ENCODE data around the gene MITD1. TPM values are rescaled to one million over a fixed set of nuclear protein-coding genes. Genes with fewer than 3 reads are reported as not detected.

Gene MITD1
- polyA plus RNA-seq, 1 experiment, result 27.2 TPM

DNA sequence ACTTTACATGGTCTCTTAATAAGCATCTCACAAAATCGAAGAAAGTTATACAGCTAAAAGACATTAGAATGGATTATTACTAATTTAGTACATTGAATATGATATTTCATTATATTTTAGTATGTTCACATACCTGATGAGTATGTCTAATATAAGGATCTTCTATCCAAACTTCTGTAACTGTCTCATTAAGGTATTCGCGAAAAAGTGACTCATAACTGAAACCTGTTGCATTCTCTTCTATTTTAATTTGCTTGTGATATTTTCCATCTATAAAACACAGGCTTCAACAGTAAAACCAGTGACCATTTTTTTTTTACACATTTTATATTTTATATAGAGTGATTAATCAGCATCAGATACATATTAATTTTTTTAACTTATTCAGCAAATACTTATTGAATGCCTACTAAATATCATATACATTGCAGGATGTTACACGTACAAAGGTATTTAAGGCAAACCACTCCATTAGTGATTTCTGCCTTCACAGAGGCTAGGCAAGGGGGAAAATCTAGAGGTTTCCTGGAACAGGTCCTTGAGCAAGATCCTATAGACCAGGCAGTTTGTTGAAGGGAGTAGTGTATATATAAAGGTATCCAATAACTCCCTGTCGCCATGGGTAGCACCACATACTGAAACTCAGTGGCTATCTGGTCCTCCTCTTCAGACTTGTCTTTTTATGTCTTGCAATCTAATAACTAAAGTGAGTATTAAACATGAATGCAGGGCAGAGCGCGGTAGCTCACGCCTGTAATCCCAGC is 9.3 kb downstream of the MITD1 start:
- no peak for DNase-seq (ENCODE audit: low read depth, low spot score)
- H3K27me3 ChIP-seq (ENCODE audit: control insufficient read depth, insufficient read depth, low read length), result no peaks in the 10 kb centered on the region
- H3K27ac ChIP-seq (ENCODE audit: low read depth, low read length), result no peak overlapping the region
- no peak overlapping the region for H3K4me3 ChIP-seq (ENCODE audit: low read depth, low read length)
- TF ChIP-seq CTCF (IDR thresholded peaks at IDR 0.05; ENCODE audit: low read depth, low read length), result no peak
- no peaks in the 10 kb centered on the region for H3K9me3 ChIP-seq (ENCODE audit: control insufficient read depth, insufficient read depth, low read length)
- ChIA-PET POLR2A (no interaction called here), CTCF (no interaction called here)

DNA sequence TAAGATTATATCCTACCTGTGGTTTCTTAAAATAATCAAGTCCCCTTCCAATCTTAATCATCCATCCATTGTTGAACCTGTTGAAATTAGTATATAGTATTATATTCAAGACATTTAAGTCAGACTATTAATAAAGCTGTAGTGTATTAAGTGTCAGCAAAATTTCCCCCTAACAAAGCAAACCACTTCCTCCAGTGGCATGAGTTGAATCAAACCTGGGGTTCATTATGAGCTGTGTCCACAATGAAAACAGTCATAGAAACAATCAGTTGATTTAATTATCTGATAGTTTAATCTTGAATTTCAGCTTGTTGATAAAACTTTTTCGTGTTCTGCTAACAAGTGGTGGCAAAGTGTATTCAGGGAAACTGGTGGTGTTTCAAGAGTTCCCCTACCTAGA is 11.3 kb downstream of the MITD1 start:
- Histone ChIP-seq H3K27me3 (ENCODE audit: control insufficient read depth, insufficient read depth, low read length) (no peaks in the 10 kb centered on the region), H3K27ac (ENCODE audit: low read depth, low read length) (no peak overlapping the region), H3K4me3 (ENCODE audit: low read depth, low read length) (no peak overlapping the region), H3K9me3 (ENCODE audit: control insufficient read depth, insufficient read depth, low read length) (no peaks in the 10 kb centered on the region)
- no peak for DNase-seq (ENCODE audit: low read depth, low spot score)
- TF ChIP-seq CTCF (IDR thresholded peaks at IDR 0.05; ENCODE audit: low read depth, low read length), result no peak
- POLR2A ChIA-PET, result interaction anchor here (1.1 kb wide), 1 partner anchor 15 kb away, joined by 3 read pairs; the partner anchor contains the start of genes LIPT1 and TSGA10
- CTCF ChIA-PET, result no interaction called here

GRCh38 chr2:99166218-99166617 is 14.6 kb downstream of the MITD1 start:
- Histone ChIP-seq H3K9me3 (ENCODE audit: control insufficient read depth, insufficient read depth, low read length) (no peaks in the 10 kb centered on the region), H3K4me3 (ENCODE audit: low read depth, low read length) (no peak overlapping the region), H3K27me3 (ENCODE audit: control insufficient read depth, insufficient read depth, low read length) (no peaks in the 10 kb centered on the region), H3K27ac (ENCODE audit: low read depth, low read length) (no peak overlapping the region)
- TF ChIP-seq CTCF (IDR thresholded peaks at IDR 0.05; ENCODE audit: low read depth, low read length), result no peak
- ChIA-PET POLR2A (no interaction called here), CTCF (no interaction called here)
- DNase-seq (ENCODE audit: low read depth, low spot score), result no peak

GRCh38 chr2:99159594-99159993 is 21.3 kb downstream of the MITD1 start:
- Histone ChIP-seq H3K27me3 (ENCODE audit: control insufficient read depth, insufficient read depth, low read length) (no peaks in the 10 kb centered on the region), H3K27ac (ENCODE audit: low read depth, low read length) (no peak overlapping the region), H3K9me3 (ENCODE audit: control insufficient read depth, insufficient read depth, low read length) (no peaks in the 10 kb centered on the region), H3K4me3 (ENCODE audit: low read depth, low read length) (no peak overlapping the region)
- POLR2A ChIA-PET, result no interaction called here
- no peak for DNase-seq (ENCODE audit: low read depth, low spot score)
- CTCF ChIA-PET, result no interaction called here
- TF ChIP-seq CTCF (IDR thresholded peaks at IDR 0.05; ENCODE audit: low read depth, low read length), result no peak

GRCh38 chr2:99158599-99158998 is 22.3 kb downstream of the MITD1 start:
- H3K4me3 ChIP-seq (ENCODE audit: low read depth, low read length), result no peak overlapping the region
- ChIA-PET POLR2A (interaction anchor here (1.5 kb wide), 1 partner anchor 179 kb away, joined by 3 read pairs; the partner anchor contains the start of gene EIF5B), CTCF (no interaction called here)
- no peak overlapping the region for H3K27ac ChIP-seq (ENCODE audit: low read depth, low read length)
- no peak for TF ChIP-seq CTCF (IDR thresholded peaks at IDR 0.05; ENCODE audit: low read depth, low read length)
- H3K27me3 ChIP-seq (ENCODE audit: control insufficient read depth, insufficient read depth, low read length), result no peaks in the 10 kb centered on the region
- no peak for DNase-seq (ENCODE audit: low read depth, low spot score)
- no peaks in the 10 kb centered on the region for H3K9me3 ChIP-seq (ENCODE audit: control insufficient read depth, insufficient read depth, low read length)
